ENCODE data around the gene DLG1. TPM values are rescaled to one million over a fixed set of nuclear protein-coding genes. Genes with fewer than 3 reads are reported as not detected.
A peak's percentile ranks its signal among the peaks of the same experiment; 100 is the strongest.

The DLG1 gene
- total RNA-seq, 1 donor from 2014 or later: 168 TPM

GRCh38 chr3:197234947-197235914 lies 63.2 kb downstream of the DLG1 start:
- H3K4me3 Mint-ChIP-seq (ENCODE audit: unreplicated experiment): no peak overlapping the region
- peaks cover 33% of the 10 kb centered on the region for H3K36me3 Mint-ChIP-seq (ENCODE audit: unreplicated experiment)
- TF ChIP-seq CTCF (IDR thresholded peaks at IDR 0.05): no peak
- no peaks in the 10 kb centered on the region for H3K27me3 Mint-ChIP-seq (ENCODE audit: unreplicated experiment)
- H3K27ac Mint-ChIP-seq (ENCODE audit: unreplicated experiment): peak overlapping the region; percentile 5
- peaks cover 39% of the 10 kb centered on the region for H3K4me1 Mint-ChIP-seq (ENCODE audit: unreplicated experiment)
- H3K9me3 Mint-ChIP-seq (ENCODE audit: unreplicated experiment): peaks cover 9% of the 10 kb centered on the region
- DNase-seq (ENCODE audit: extremely low spot score, unreplicated experiment): no peak

GRCh38 chr3:197231321-197231720 lies 67.1 kb downstream of the DLG1 start:
- TF ChIP-seq CTCF (IDR thresholded peaks at IDR 0.05): no peak
- DNase-seq (ENCODE audit: extremely low spot score, unreplicated experiment): no peak
- Mint-ChIP-seq H3K27ac (ENCODE audit: unreplicated experiment) (no peak overlapping the region), H3K9me3 (ENCODE audit: unreplicated experiment) (peaks cover 5% of the 10 kb centered on the region), H3K4me1 (ENCODE audit: unreplicated experiment) (peaks cover 35% of the 10 kb centered on the region), H3K27me3 (ENCODE audit: unreplicated experiment) (no peaks in the 10 kb centered on the region), H3K4me3 (ENCODE audit: unreplicated experiment) (no peak overlapping the region), H3K36me3 (ENCODE audit: unreplicated experiment) (peaks cover 22% of the 10 kb centered on the region)

GRCh38 chr3:197229836-197230235 lies 68.6 kb downstream of the DLG1 start:
- H3K4me3 Mint-ChIP-seq (ENCODE audit: unreplicated experiment): no peak overlapping the region

GRCh38 chr3:197229178-197229577 lies 69.2 kb downstream of the DLG1 start:
- Mint-ChIP-seq H3K4me1 (ENCODE audit: unreplicated experiment) (peaks cover 39% of the 10 kb centered on the region), H3K27ac (ENCODE audit: unreplicated experiment) (no peak overlapping the region), H3K9me3 (ENCODE audit: unreplicated experiment) (no peaks in the 10 kb centered on the region), H3K4me3 (ENCODE audit: unreplicated experiment) (no peak overlapping the region), H3K27me3 (ENCODE audit: unreplicated experiment) (no peaks in the 10 kb centered on the region), H3K36me3 (ENCODE audit: unreplicated experiment) (peaks cover 7% of the 10 kb centered on the region)
- no peak for DNase-seq (ENCODE audit: extremely low spot score, unreplicated experiment)
- TF ChIP-seq CTCF (IDR thresholded peaks at IDR 0.05): no peak

More at GRCh38 chr3:197229836-197230235, 68.6 kb downstream of the DLG1 start:
- no peak for DNase-seq (ENCODE audit: extremely low spot score, unreplicated experiment)
- H3K36me3 Mint-ChIP-seq (ENCODE audit: unreplicated experiment): peaks cover 13% of the 10 kb centered on the region
- H3K27ac Mint-ChIP-seq (ENCODE audit: unreplicated experiment): no peak overlapping the region
- TF ChIP-seq CTCF (IDR thresholded peaks at IDR 0.05): no peak
- H3K4me1 Mint-ChIP-seq (ENCODE audit: unreplicated experiment): peaks cover 41% of the 10 kb centered on the region
- peaks cover under 1% of the 10 kb centered on the region for H3K9me3 Mint-ChIP-seq (ENCODE audit: unreplicated experiment)
- H3K27me3 Mint-ChIP-seq (ENCODE audit: unreplicated experiment): no peaks in the 10 kb centered on the region

GRCh38 chr3:197227780-197228574 lies 70.4 kb downstream of the DLG1 start:
- DNase-seq (ENCODE audit: extremely low spot score, unreplicated experiment): no peak
- Mint-ChIP-seq H3K4me3 (ENCODE audit: unreplicated experiment) (no peak overlapping the region), H3K27me3 (ENCODE audit: unreplicated experiment) (no peaks in the 10 kb centered on the region), H3K36me3 (ENCODE audit: unreplicated experiment) (peaks cover 4% of the 10 kb centered on the region), H3K9me3 (ENCODE audit: unreplicated experiment) (no peaks in the 10 kb centered on the region), H3K27ac (ENCODE audit: unreplicated experiment) (no peak overlapping the region), H3K4me1 (ENCODE audit: unreplicated experiment) (peaks cover 42% of the 10 kb centered on the region)
- TF ChIP-seq CTCF (IDR thresholded peaks at IDR 0.05): no peak
